AG04449 (cell line): Measurements from ENCODE around the gene ANO6.

Source experiments
- CTCF ChIA-PET: fragments of 350-600 bp; formaldehyde crosslinking; extraction: SDS; loops from one replicate; lab custom pipeline; 2021; ENCODE audit warnings: antibody characterized with exemption; lab: Yijun Ruan, JAX
- POLR2A ChIA-PET: fragments of 400-600, 350-600 bp; formaldehyde crosslinking; extraction: SDS; loops from one replicate; lab custom pipeline; 2020; ENCODE audit warnings: antibody characterized with exemption, inconsistent platforms; lab: Yijun Ruan, JAX
- DNase-seq: peaks from one replicate; pipeline ENCODE4 v3.0.0-alpha.2; 2010; ENCODE audit warnings: low read depth, low spot score
- H3K4me3 ChIP-seq: 2 replicates; pipeline ENCODE4 v1.5.1; 2011; ENCODE audit warnings: low read depth, mild to moderate bottlenecking, control low read depth, low read length
- TF ChIP-seq, protein P1 (sequence below): IDR thresholded peaks from one replicate; pipeline ENCODE4 v1.5.1; 2011; ENCODE audit warnings: mild to moderate bottlenecking, moderate library complexity, low read length, control low read depth, inconsistent platforms; ENCODE audit not compliant: insufficient read depth; ENCODE audit errors: missing control alignments

Gene ANO6

DNA sequence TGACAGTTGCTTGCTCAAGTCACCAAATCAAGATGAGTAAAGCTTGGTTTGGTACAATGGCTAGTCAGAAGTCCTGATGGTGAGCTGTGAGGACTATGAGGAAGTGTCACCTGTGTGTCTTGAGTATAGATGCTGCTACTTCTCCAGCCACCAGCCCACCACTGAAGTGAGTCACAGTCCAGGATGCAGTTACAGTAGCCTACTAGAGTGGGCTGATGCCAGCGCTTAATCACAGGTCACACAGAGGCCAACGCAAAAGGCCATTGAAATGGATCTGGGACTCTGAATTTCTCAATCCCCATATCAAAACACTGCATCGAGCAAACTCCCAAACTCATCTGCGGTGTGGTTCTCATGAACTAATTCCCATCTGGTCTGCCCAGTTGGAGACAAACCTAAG, 223.1 kb downstream of the ANO6 start:
- DNase-seq: no peak
- ChIA-PET POLR2A (no interaction called here), CTCF (no interaction called here)
- TF ChIP-seq, protein P1, sequence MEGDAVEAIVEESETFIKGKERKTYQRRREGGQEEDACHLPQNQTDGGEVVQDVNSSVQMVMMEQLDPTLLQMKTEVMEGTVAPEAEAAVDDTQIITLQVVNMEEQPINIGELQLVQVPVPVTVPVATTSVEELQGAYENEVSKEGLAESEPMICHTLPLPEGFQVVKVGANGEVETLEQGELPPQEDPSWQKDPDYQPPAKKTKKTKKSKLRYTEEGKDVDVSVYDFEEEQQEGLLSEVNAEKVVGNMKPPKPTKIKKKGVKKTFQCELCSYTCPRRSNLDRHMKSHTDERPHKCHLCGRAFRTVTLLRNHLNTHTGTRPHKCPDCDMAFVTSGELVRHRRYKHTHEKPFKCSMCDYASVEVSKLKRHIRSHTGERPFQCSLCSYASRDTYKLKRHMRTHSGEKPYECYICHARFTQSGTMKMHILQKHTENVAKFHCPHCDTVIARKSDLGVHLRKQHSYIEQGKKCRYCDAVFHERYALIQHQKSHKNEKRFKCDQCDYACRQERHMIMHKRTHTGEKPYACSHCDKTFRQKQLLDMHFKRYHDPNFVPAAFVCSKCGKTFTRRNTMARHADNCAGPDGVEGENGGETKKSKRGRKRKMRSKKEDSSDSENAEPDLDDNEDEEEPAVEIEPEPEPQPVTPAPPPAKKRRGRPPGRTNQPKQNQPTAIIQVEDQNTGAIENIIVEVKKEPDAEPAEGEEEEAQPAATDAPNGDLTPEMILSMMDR: no peak
- H3K4me3 ChIP-seq: no peak overlapping the region

DNA sequence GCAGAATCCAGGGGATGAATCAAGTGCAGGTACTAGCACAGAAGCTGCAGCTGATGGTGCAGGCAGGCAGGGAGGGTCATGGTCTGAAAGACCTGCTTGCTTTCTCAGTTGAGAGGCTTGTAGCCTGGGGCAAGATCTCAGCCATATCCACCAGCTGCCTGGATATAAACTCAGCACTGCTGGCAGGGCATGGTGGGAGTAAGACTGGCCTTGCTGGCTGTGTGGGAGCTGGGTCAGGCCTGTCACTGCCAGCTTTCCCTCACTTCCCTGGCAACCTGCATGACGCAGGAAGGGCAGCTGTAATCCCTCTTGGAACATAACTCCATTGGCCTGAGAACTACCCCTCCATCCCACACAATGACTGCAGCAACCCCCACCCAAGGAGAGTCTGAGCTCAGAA, 230.1 kb downstream of the ANO6 start:
- TF ChIP-seq, protein P1: no peak
- CTCF ChIA-PET: no interaction called here
- POLR2A ChIA-PET: interaction anchor here (0.9 kb wide), 1 partner anchor 227 kb away, joined by 3 read pairs; no protein-coding TSS in a partner anchor
- DNase-seq: no peak
- no peak overlapping the region for H3K4me3 ChIP-seq

GRCh38 chr12:45458238-45458637, 242.3 kb downstream of the ANO6 start:
- ChIA-PET CTCF (no interaction called here), POLR2A (no interaction called here)
- no peak overlapping the region for H3K4me3 ChIP-seq
- TF ChIP-seq, protein P1: no peak
- DNase-seq: no peak

DNA sequence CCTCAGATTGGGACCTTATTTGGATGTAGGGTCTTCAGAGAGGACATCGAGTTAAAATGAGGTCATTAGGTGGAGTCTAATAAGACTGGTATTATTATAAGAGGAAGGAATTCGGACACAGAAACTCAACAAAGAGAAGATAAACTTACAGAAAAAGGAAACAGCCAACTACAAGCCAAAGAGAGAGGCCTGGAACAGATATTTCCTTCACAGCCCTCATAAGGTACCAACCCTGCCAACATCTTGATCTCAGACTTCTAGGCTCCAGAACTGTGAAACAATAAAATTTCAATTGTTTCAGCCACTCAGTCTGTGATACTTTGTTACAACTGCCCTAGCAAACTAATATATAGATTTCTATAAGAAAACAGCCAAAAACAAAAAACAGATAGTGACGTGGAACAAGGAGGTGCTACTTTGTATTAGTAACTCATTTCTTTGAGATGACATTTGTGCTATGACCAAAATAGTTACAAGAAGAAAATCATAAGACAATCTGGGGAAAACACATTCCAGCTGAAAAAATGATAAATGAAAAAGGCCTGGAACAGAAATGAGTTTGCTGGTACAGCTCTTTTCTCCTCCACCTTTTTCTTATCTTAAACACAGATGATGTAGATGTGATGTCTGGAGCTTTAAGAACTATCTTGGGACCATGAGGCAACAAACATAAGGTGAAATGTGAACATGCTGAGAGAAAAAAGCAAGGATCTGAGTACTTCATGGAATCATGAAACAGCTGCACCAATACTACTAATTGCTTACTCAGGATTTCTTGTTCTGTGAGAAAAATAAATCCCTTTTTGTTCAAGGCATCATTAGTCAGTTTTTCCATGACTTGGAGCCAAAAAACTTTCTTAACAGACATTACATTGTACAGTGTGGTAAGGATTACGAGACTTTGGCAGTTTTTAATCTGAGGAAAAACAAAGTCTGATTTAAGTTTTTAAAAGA, 243.2 kb downstream of the ANO6 start:
- CTCF ChIA-PET: no interaction called here
- H3K4me3 ChIP-seq: no peak overlapping the region
- TF ChIP-seq, protein P1: no peak
- POLR2A ChIA-PET: no interaction called here
- no peak for DNase-seq

DNA sequence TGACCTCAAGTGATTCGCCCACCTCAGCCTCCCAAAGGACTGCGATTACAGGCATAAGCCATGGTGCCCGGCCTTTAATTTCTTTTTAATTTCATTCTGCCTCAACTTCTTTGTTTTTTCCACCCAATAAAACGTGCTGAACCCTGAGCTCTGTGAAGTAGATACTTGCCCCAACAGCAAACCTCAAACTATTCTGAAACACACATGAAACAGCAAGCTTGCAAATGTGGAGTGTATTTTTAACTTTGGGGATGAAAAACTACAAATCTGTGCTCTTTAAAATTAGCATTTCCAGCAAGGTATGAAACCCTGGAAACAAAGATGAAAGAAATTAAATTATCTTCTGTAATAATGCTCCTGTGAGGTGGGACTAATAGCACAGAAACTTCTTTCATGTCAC, 246.6 kb downstream of the ANO6 start:
- TF ChIP-seq, protein P1: no peak
- H3K4me3 ChIP-seq: no peak overlapping the region
- ChIA-PET CTCF (no interaction called here), POLR2A (no interaction called here)
- DNase-seq: no peak

- POLR2A ChIA-PET: no interaction called here
- no peak overlapping the region for H3K4me3 ChIP-seq
- CTCF ChIA-PET: interaction anchor here (1.0 kb wide), 1 partner anchor 16 kb away, joined by 3 read pairs; no protein-coding TSS in a partner anchor
- TF ChIP-seq, protein P1: no peak
- no peak for DNase-seq
Observed at GRCh38 chr12:45464699-45465098, 248.8 kb downstream of the ANO6 start.
